ENCODE results near the gene ATAD3B. TPM values are rescaled to one million over a fixed set of nuclear protein-coding genes. Genes with fewer than 3 reads are reported as not detected.

The ATAD3B gene
- total and polyA plus RNA-seq, 4 donors: 6.4 to 14.3 (median 10.3) TPM

DNA sequence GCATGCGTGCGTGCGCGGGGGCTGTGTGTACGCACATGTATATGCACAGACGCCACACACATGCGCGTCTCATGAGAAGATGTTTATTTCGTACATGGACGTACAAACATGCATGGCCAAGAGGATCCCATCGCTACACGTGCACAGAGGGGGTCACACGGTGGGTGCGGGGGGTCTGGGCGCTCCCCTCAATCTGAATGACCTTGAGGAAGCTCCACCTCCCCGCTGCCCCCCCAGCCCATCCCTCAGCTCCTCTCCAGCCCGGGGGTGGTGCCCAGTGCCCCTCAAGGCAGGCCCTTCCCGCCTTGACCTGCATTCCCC lies 67.4 kb downstream of the ATAD3B start:
- Histone ChIP-seq H3K27me3 (ENCODE audit: control insufficient read depth in 4 of 4, insufficient read depth in 4 of 4, low read length in 3 of 4) (no peaks in the 10 kb centered on the region), H3K9ac (ENCODE audit: low read depth in 1 of 2, low read length in 2 of 2) (no peak overlapping the region), H3K27ac (ENCODE audit: low read depth in 1 of 2, low read length in 2 of 2) (no peak overlapping the region), H3K4me3 (ENCODE audit: low read depth in 1 of 3, low read length in 3 of 3) (no peak overlapping the region), H3K36me3 (ENCODE audit: control insufficient read depth in 4 of 4, insufficient read depth in 3 of 4, low read depth in 1 of 4, low read length in 3 of 4) (peaks cover 0 to 17% (median 1%) of the 10 kb centered on the region in 4 donors), H3K4me1 (ENCODE audit: control insufficient read depth in 4 of 4, insufficient read depth in 4 of 4, low read length in 3 of 4) (peaks cover 0 to 13% (median 6%) of the 10 kb centered on the region in 4 donors), H3K9me3 (ENCODE audit: control insufficient read depth in 4 of 4, low read length in 3 of 4) (no peaks in the 10 kb centered on the region)
- WGBS: 89% methylated on average over 18 of the region's 18 CpGs
- no peak for TF ChIP-seq YY1 (IDR thresholded peaks at IDR 0.05)
- no peak for TF ChIP-seq RAD21 (IDR thresholded peaks at IDR 0.05)
- TF ChIP-seq CTCF (IDR thresholded peaks at IDR 0.05; ENCODE audit: low read depth, low read length, missing input control): no peak
- no peak for TF ChIP-seq HNF4G (IDR thresholded peaks at IDR 0.05)
- TF ChIP-seq, protein P1, sequence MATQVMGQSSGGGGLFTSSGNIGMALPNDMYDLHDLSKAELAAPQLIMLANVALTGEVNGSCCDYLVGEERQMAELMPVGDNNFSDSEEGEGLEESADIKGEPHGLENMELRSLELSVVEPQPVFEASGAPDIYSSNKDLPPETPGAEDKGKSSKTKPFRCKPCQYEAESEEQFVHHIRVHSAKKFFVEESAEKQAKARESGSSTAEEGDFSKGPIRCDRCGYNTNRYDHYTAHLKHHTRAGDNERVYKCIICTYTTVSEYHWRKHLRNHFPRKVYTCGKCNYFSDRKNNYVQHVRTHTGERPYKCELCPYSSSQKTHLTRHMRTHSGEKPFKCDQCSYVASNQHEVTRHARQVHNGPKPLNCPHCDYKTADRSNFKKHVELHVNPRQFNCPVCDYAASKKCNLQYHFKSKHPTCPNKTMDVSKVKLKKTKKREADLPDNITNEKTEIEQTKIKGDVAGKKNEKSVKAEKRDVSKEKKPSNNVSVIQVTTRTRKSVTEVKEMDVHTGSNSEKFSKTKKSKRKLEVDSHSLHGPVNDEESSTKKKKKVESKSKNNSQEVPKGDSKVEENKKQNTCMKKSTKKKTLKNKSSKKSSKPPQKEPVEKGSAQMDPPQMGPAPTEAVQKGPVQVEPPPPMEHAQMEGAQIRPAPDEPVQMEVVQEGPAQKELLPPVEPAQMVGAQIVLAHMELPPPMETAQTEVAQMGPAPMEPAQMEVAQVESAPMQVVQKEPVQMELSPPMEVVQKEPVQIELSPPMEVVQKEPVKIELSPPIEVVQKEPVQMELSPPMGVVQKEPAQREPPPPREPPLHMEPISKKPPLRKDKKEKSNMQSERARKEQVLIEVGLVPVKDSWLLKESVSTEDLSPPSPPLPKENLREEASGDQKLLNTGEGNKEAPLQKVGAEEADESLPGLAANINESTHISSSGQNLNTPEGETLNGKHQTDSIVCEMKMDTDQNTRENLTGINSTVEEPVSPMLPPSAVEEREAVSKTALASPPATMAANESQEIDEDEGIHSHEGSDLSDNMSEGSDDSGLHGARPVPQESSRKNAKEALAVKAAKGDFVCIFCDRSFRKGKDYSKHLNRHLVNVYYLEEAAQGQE (IDR thresholded peaks at IDR 0.05): no peak
- TF ChIP-seq, protein P2, sequence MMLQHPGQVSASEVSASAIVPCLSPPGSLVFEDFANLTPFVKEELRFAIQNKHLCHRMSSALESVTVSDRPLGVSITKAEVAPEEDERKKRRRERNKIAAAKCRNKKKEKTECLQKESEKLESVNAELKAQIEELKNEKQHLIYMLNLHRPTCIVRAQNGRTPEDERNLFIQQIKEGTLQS (IDR thresholded peaks at IDR 0.05): no peak
- no peak for TF ChIP-seq TAF1 (conservative IDR thresholded peaks at IDR 0.05)
- no peak for DNase-seq (ENCODE audit: low spot score)

DNA sequence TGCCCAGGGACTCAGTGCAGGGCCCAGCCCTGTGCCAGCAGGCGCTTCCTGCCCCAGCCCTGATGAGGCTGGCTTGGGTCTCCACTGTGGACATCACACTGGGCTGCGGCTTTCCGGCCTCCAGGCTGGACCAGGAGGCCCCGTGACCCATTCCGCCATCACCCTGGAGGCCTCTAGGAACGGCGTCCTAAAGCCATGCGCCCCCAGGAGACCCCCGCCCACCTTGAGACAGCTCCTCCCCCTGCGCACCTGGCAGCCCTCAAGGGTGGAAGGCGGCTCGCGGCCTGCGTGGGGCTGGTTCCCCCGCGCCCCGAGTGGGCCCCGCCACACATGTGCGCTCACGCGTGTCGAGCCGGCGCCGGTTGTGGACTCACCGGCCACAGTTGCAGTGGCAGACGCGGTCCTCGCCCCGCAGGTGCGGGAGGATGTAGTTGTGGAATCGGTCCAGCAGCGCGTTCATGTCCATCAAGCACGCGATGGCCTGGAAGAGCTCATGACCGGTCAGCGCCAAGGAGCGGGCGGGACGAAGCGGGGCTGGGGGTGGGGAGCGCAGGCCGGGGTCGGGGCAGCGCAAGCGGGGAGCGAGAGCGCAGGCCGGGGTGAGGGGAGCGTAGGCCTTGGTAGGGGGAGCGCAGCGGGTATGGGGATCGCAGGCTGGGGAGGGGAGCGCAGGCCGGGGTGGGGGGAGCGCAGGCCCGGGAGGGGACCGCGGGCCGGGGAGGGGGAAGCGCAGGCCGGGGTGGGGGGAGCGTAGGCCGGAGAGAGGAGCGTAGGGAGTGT lies 67.9 kb downstream of the ATAD3B start:
- no peak for DNase-seq (ENCODE audit: low spot score)
- TF ChIP-seq JUND (IDR thresholded peaks at IDR 0.05) (no peak), TAF1 (conservative IDR thresholded peaks at IDR 0.05) (no peak), FOXA2 (IDR thresholded peaks at IDR 0.05) (no peak), RXRA (IDR thresholded peaks at IDR 0.05) (no peak), HNF4G (IDR thresholded peaks at IDR 0.05) (no peak), FOXA1 (IDR thresholded peaks at IDR 0.05) (no peak), SP1 (IDR thresholded peaks at IDR 0.05) (no peak), CTCF (IDR thresholded peaks at IDR 0.05; ENCODE audit: low read depth, low read length, missing input control) (no peak), YY1 (IDR thresholded peaks at IDR 0.05) (no peak), NR2F2 (IDR thresholded peaks at IDR 0.05) (no peak), GABPA (IDR thresholded peaks at IDR 0.05 in 1 of 2, conservative IDR thresholded peaks at IDR 0.05 in 1 of 2) (no peak)
- TF ChIP-seq, protein P3, sequence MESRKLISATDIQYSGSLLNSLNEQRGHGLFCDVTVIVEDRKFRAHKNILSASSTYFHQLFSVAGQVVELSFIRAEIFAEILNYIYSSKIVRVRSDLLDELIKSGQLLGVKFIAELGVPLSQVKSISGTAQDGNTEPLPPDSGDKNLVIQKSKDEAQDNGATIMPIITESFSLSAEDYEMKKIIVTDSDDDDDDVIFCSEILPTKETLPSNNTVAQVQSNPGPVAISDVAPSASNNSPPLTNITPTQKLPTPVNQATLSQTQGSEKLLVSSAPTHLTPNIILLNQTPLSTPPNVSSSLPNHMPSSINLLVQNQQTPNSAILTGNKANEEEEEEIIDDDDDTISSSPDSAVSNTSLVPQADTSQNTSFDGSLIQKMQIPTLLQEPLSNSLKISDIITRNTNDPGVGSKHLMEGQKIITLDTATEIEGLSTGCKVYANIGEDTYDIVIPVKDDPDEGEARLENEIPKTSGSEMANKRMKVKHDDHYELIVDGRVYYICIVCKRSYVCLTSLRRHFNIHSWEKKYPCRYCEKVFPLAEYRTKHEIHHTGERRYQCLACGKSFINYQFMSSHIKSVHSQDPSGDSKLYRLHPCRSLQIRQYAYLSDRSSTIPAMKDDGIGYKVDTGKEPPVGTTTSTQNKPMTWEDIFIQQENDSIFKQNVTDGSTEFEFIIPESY (IDR thresholded peaks at IDR 0.05): no peak
- TF ChIP-seq, protein P1 (IDR thresholded peaks at IDR 0.05): no peak
- TF ChIP-seq, protein P4, sequence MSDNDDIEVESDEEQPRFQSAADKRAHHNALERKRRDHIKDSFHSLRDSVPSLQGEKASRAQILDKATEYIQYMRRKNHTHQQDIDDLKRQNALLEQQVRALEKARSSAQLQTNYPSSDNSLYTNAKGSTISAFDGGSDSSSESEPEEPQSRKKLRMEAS (IDR thresholded peaks at IDR 0.05): no peak
- TF ChIP-seq, protein P2 (IDR thresholded peaks at IDR 0.05): no peak

More for the DNA sequence above, 67.9 kb downstream of the ATAD3B start:
- Histone ChIP-seq H3K4me1 (ENCODE audit: control insufficient read depth in 4 of 4, insufficient read depth in 4 of 4, low read length in 3 of 4) (peaks cover 0 to 16% (median 7%) of the 10 kb centered on the region in 4 donors), H3K9me3 (ENCODE audit: control insufficient read depth in 4 of 4, low read length in 3 of 4) (no peaks in the 10 kb centered on the region), H3K27ac (ENCODE audit: low read depth in 1 of 2, low read length in 2 of 2) (no peak overlapping the region), H3K4me3 (ENCODE audit: low read depth in 1 of 3, low read length in 3 of 3) (peak overlapping the region in 1 of 3 donors; percentile 51), H3K27me3 (ENCODE audit: control insufficient read depth in 4 of 4, insufficient read depth in 4 of 4, low read length in 3 of 4) (no peaks in the 10 kb centered on the region), H3K9ac (ENCODE audit: low read depth in 1 of 2, low read length in 2 of 2) (no peak overlapping the region), H3K36me3 (ENCODE audit: control insufficient read depth in 4 of 4, insufficient read depth in 3 of 4, low read depth in 1 of 4, low read length in 3 of 4) (peaks cover 0 to 17% (median 1%) of the 10 kb centered on the region in 4 donors)
- WGBS: 32% methylated on average over 65 of the region's 66 CpGs

Data from liver (tissue), 9 donors.